ENCODE measurements around the gene ATP11A.

ATP11A gene

DNA sequence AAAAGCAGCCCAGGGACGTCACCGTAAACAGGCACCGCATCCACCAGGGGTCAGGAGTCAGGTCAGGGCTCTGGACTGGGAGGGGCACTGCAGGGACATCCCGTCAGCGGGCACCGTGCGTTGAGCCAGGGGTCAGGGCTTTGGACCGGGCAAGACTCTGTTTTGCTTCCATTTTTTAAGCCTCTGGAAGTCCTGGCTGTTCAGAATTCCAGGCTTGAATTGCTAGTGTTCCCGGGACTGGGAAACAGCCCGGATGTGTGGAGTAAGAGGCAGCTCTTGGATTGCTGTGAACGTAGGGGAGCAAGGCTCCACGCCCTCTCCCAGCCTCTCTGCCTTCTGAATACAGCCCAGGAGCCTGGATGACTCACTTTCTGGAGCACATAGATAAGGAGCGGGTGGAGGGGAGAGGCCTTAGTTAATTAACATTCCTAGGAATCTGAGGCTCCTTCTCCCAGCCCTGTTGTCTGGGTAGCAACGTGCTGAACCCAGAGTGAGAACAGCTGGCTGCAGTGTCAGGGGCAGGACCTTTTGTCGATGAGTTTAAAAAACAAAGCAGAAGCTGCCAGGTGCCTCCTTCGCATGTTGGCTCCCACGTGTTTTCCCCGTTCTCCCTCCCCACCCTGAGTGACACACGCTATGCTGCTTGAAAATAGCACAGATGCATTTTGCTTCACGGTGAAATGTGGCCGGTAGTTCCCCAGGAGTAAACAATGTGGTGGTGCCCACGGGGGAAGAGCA, 21.9 kb downstream of the ATP11A start:
- no peak for DNase-seq

DNA sequence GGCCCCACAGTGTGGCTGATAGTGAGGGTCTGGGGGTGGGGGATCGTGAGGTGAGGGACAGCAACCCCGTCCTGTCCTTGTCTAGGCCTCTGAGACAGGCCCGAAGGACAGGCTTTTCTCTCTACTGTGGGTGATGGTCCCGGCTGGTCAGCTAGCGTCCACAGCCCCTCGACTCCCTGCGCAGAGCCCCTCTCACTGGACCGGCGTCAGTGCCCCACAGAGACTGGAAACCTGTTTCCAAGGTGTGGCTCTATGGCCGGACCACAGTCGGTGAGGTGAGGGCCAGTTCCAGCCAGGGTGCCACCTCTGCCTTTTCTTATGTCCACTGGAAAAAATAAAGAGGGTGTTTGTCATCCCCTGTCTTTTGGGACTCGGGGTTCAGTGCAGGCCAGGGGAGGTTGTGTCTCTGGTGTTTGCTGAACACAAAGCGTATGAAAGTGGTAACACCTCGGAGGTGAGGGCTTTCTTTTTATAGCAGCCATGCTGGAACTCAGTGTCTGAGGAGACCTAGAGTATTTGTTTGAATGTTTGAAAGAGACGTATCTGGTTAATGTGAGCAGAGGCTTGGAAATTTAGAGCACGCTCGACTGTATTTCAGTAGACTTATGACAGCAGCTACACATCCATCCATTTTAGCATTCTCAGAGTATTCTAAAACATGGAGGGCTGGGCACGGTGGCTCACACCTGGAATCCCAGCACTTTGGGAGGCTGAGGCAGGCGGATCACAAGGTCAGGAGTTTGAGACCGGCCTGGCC, 22.8 kb downstream of the ATP11A start:
- DNase-seq = no peak

GRCh38 chr13:112713517-112714253, 23.8 kb downstream of the ATP11A start:
- DNase-seq = no peak

GRCh38 chr13:112714376-112715174, 24.7 kb downstream of the ATP11A start:
- DNase-seq = no peak

GRCh38 chr13:112715210-112715609, 25.4 kb downstream of the ATP11A start:
- DNase-seq = no peak

DNA sequence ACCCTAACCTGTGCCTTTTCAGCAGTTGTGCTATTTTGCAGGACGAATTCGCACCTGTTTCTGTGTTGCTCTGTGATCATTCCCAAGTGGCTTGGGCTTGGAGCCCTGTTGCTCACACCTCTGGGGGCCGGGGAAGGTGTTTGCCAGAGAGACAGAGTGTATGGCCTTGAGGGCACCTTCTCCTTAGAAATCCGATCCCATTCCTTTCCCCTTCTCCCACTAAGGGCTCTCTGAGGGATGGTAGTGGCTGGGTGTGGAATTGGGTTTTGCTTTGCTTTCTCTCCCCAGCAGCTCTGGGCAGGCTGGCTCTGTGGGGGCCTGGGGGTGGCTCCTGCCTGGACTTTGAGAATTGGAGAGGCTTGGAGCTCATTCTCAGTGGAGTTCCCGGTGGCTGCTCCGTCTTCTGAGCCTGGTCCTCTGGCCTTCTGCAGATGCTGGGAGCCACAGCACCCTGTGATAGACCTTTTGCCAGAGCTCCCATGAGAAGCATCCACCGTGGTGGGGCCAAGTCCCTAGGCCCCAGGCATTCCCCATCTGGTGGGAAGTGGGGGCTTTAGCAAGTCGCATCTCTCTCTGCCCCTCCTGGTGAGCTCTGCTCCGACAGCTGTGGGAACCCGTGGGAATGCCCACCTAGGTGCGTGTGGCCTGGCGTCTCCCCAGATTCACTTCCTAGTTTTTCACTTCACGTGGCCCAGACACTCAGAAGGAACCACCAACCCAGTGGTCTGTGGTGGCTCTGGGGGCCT, 26.1 kb downstream of the ATP11A start:
- no peak for DNase-seq

DNA sequence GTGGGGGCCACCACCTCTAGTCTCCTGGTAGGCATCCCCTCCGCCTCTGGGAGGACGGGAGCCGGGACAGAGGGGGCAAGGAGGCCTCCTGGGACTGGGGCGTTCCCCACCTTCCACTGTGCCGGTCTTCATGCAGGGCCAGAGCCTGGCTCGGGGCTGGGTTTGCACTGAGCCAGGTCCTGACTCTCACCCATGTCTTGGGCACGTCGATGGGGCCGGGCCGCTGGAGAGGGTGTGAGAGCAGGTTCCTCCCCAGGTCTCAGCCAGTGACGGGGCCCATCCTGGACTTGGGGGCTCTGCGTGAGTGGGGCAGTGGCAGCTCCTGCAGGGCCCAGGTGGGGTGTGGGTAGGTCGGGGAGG, 26.6 kb downstream of the ATP11A start:
- DNase-seq = no peak

- no peak for DNase-seq
Measured at GRCh38 chr13:112716841-112717520, 27.1 kb downstream of the ATP11A start.

DNA sequence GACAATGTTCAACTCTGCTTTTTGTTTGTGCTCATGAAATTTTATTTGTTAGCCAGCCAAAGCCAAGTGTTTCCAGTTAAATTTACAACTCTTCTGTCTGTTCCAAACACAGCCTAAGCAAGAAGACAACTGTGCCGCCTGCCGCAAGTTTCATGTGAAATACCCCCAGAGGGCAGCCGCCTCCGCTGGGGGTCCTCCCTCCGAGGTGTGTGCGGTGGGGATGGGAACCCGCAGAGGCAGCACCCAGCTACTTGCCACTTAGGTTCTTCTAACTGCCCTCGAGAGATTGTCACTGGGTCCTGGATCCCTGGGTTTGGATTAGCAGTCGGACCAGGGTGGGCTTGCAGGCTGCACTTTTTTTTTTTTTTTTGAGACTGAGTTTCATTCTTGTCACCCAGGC, 28.5 kb downstream of the ATP11A start:
- DNase-seq = no peak

- DNase-seq = no peak
Measured at GRCh38 chr13:112719016-112719415, 29.2 kb downstream of the ATP11A start.

DNA sequence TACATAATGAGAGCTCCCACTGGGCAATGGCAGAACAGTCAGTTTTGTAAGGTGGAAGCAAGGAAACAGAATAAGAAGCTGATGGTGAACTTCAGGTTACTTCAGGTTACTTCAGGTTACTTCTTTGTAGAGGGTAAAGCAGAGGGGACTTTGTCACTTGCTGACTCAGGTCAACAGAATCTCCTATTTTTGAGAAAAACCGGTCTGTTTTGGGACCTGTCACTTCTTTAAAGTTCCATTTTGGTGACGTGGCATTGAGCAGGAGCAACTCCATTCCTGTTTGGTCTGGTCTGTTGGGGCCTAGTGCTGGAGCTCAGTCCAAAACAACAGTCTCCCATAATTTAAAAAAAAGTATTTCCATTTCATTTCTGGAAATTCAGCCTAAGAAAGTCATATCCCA, 29.7 kb downstream of the ATP11A start:
- DNase-seq = no peak

DNA sequence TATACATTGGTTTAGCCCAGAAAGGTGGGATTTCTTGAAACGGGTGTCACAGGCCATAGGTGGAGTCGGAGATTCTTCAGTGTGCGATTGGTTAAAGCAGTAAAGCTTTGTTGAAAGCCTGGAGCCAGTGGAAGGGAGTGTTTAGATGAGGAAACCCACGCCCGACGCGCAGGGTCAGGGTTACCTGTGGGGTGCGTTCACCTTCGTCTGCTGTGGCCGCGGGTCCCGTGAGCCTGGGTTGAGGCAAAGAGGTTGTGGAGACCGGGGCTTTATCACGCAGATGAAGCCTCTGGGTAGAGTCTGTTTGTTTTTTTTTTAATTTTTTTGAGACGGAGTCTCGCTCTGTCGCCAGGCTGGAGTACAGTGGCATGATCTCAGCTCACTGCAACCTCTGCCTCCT, 30.4 kb downstream of the ATP11A start:
- no peak for DNase-seq

GRCh38 chr13:112720814-112721197, 31.0 kb downstream of the ATP11A start:
- DNase-seq = no peak

DNA sequence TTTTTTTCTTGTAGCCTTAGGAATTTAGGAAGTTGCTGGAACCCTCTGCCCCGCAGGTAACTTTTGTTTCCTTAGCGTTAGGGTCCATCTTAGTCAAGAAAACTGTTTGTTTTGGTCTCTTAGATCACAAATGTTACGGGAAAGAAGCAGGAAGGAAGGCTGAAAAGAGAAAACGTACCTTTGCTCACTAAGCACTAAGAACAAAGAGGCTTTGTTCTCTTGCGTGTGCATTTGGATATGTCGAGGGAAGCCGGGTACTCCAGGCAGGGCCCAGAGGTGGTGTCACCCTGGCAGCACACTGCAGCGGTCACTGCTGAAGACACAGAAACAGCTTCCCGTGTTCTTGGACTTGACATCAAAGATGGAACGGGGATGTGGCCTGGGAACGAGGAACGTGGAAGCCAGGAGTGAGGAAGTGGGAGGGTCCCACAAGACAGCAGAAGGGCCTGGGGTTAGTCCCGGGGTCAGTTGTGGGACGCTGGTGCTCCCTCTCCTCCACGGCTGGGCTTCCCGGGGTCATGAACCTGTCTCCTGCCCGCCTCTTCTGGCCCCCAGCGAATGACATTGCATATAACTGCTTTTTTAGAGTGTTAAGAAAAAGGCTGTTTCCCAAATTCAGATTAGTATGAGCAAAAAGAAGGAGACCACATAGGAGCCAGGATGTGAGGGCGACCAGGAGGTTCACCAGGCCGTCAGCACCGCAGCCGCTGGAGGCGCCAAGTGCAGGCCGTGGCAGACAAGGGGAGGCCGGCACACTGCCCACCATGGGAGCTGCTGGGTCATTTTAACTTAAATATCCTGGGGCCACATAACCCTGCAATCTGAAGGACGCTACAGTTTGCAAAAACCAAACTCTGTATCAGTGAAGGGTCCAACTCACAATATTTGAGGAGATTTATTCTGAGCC, 31.6 kb downstream of the ATP11A start:
- no peak for DNase-seq

DNA sequence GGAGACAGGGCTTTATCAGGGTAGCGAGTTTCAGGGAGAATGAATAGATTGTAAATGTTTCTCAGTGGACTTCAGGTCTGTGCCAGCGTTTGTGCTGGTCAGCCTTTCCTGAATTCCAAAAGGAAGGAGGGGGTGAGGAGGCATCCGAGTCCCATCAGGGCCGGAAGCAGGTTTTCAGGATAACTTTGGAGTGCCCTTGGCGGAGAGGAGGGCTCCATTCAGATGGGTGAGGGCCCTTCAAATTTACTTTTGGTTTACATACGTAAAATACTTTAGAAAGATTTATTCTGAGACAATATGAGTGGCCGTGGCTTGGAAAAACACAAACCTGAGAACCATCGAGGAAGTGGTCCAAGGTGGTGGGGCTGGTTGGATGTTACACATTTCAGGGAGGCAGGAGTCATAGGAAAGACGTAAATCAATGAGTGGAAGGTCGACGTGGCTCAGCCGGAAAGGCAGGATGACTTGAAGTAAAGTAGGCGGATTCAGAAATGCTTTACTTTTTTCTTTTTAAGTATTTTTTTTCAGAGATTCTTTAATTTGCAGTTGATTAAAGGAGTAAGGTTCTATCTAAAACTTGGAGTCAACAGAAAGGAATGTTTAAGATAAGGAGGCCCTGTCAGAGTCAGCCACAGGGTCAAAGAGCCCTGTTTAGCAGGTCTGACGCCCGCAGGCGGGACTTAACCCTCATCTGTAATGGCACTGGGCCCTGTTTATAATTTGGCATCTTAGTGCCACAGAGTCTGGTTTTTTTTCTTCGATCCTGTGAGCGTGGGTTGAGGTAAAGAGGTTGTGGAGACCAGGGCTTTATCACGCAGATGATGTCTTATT, 32.8 kb downstream of the ATP11A start:
- no peak for DNase-seq

- DNase-seq = no peak
Measured at GRCh38 chr13:112723771-112724170, 33.9 kb downstream of the ATP11A start.

GRCh38 chr13:112724788-112725345, 35.0 kb downstream of the ATP11A start:
- DNase-seq = no peak

DNA sequence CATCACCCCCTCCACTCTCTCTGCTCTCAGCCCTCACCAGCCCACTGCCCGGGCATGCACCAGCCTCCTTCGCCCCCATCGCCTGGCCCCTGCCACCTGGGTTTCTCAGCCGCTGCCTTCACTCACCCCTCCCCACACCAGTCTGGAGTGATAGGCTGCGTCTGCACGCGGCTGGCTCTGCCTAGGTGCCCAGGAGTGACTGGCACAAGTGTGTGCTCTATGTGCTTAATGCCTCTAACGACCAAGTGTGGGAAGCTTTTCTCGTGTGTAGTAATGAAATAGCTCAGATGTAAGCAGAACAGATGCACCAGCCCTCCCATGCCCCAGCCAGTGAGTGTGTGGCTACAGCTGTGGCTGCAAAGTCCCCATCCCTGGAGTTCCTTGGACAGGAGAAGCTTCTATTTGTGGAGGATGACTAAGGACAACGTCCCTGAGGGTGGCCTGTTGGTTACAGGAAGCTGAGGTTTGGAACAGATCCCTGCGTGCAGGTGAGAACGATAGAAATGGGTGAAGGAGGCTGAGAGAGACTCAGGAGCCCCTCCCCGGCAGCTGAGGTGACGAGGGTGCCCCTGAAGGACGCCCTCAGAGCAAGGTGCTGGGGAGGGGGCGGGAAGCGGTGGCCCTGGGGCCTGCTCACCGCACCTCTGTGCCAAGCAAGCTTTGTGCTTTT, 35.6 kb downstream of the ATP11A start:
- peak; percentile 81 for DNase-seq

All from GF-D8 (cell line).